ENCODE results near the gene RASSF6.
"Not testable (repeated sequence)": the region's sequence is repeated elsewhere in the genome, so short reads cannot be mapped to it uniquely, and the experiment has no call there.

Gene RASSF6

DNA sequence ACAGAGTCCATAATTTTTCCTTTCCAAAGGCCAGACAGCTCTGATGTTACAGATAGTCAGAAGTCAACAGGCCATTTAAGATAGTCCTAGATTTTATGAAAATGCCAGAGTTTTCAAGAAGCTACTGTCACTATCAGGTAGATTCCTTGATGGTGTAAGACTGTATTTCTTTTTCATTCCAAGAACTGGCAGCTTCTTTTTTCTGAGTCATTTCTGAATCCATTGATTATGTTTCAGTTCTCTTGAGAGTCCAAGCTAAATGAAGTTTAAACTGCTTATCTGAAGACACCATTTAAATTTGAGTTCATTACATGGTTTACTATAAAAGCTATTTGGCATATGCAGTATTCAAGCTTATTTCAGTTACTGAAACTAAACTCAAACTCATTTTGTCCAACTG, 44.6 kb downstream of the RASSF6 start:
- DNase-seq, result no peak

DNA sequence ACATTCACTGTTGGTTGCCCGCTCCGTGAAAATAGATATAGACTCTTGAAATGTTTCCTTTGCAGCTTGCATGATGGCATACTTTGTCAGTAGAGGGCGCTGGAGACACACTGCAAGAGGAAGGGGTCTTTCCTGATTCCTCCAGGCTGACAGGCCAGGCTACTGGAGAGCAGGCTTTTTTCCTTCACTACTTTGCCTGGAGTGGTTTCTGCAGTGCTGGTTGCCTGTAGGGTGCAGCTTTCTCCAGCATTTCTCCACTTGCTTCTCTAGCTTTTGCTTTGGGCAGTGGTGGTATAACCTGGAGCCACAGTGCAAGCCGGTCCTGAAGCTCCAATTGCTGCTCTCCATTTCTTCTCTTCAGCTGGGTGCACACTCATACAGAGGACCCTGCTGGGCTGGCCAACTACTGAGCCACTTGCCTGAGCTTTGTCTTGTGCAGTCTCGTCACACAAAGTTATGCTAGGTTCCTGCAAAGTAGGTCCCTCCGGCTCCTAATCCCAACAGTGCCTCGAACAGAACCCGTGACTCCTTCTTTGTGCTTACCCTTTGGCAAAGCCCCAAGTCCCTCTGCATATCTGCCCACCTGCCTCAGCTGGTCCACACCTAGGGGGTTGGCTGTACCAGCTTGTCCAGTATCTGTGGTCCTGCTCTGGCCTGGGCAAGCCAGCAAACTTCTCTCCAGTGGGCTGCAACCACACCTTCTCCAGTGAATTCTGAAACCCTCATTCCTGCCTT, 46.3 kb downstream of the RASSF6 start:
- DNase-seq, result peak; percentile 66

GRCh38 chr4:73550865-73551264, 69.4 kb downstream of the RASSF6 start:
- DNase-seq, result not testable (repeated sequence)

DNA sequence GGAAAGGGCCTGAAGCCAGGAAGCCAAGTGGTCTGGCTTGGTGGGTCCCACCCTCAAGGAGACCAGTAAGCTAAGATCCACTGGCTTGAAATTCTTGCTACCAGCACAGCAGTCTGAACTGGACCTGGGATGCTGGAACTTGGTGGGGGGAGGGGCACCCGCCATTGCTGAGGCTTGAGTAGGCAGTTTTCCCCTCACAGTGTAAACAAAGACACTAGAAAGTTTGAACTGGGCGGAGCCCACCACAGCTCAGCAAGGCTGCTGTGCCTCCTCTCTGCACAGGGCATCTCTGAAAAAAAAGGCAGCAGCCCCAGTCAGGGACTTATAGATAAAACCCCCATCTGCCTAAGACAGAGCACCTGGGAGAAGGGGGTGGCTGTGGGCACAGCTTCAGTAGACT, 75.6 kb downstream of the RASSF6 start:
- no peak for DNase-seq

DNA sequence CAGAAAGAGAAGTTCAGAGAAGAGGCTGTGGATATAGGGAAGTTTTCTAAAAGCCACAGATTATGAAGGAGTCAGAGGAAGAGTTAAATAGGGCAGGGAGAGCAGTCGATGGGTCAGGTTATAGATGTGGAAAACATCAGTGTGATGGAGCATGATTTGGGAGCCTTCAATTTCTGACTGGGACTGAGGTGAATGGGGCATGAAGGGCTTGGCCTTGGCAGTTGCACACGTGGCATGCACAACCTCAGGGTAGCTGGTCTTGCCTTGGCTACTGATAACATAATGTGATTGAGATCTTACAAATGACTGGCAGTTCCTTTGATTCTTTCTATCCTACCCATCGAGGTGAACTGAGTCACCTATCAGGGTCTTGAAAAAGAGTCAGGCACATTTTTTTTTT, 79.0 kb downstream of the RASSF6 start:
- DNase-seq, result peak; percentile 19

- no peak for DNase-seq
Measured at GRCh38 chr4:73540826-73541225, 79.4 kb downstream of the RASSF6 start.

GRCh38 chr4:73539386-73539785, 80.8 kb downstream of the RASSF6 start:
- DNase-seq, result no peak

GRCh38 chr4:73538162-73538561, 82.1 kb downstream of the RASSF6 start:
- no peak for DNase-seq

DNA sequence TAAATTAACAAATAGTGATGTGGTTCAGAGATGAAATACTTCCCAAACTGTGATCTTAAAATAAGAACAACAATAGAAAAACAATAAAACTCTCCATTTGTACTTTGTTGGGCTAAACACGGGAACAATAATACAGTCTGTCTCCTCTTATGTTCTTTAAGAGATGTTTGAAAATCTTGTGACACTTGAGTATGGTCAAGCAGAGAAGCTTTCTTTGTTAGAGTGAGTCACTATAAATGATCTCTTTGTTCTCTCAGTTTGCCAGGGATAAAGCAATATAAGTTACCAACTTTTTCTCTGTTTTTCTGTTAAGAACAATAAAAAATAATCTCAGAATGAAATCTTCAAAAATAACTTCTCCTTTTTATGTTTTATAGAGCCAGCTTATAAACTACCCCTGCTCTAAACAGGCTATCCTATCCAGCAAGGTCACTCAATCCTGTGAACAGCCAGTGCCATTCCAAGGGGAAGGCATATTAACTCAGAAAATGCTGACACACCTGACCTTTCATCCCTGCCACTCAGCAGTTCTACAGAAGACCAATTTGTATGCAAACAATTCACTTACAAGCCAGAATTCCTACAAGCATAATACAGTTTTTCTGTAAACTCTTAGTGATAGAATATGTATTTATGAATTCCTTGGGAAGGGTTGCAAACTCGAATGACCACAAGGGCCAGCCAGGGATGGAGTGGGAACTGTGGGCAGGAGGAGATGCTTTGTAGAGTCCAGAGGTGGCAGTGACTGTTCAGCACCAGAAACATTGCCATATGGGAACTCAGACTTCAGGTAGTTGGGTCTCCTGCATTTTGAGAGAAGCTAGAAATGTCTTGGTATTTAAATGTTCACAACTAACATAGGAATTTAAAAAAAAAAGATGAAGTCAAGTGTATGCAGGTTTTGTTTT, 86.5 kb downstream of the RASSF6 start:
- no peak for DNase-seq

GRCh38 chr4:73528171-73528570, 92.1 kb downstream of the RASSF6 start:
- DNase-seq, result no peak

DNA sequence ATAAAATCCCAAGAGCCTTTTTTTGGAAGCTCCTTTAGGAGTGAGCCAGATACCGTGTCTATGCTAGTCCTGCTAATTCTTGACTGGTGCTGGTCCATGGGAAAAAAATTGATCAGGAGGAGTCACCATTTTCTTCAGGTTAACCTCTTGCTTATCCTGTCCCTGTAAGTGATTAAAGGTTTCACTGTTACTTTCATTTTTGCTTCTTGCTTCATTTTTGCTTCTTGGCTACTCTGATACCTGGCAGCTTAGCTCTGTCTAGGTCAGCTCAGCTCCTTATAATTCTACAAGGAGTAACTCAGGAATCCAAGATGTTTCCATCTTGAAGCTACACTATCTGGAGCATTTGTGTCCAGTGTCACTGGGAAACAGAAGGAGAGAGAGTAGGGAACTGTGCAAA, 93.0 kb downstream of the RASSF6 start:
- no peak for DNase-seq

DNA sequence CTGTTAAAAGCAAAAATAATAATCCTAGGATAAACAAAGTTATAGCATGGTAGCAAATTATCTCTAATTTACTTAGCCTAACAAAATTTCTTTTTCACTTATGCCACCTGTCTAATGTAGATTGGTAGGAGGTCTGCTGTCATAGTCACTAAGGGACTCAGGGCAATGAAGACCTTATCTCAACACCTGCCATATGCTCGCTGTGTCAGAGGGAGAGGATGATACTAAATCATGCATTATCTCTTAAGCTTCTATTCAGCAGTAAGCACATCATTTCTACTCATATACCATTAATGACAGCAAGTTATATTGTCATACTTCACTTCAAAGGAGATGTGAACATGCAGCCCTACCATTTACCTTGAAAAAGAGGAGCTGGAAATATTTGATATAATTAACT, 94.6 kb downstream of the RASSF6 start:
- no peak for DNase-seq

- DNase-seq, result no peak
Measured at GRCh38 chr4:73523126-73523525, 97.1 kb downstream of the RASSF6 start.
